Activated CD8-positive, alpha-beta memory T cell treated with anti-CD3 and anti-CD28 coated beads for 36 hours (primary cell): ENCODE data around the gene PCED1B. TPM values are rescaled to one million over a fixed set of nuclear protein-coding genes. Genes with fewer than 3 reads are reported as not detected.

Experiments
- CTCF ChIA-PET: fragments of 350-600 bp; sonication (Branson Sonifier 250); formaldehyde crosslinking; loops from one replicate; lab custom pipeline; 2021; ENCODE audit warnings: antibody characterized with exemption; lab: Charles Lee
- POLR2A ChIA-PET: fragments of 350-600 bp; sonication (Branson Sonifier 250); formaldehyde crosslinking; loops from one replicate; lab custom pipeline; 2021; ENCODE audit warnings: antibody characterized with exemption; lab: Charles Lee
- total RNA-seq, 2 experiments: library from RNA; stranded (reverse); gene quantifications; one replicate each; pipeline ENCODE4 v1.2.3, GENCODE V29; 2021

PCED1B gene
- total RNA-seq, 2 experiments from 2014 or later, result 79.8 to 86.5 TPM

DNA sequence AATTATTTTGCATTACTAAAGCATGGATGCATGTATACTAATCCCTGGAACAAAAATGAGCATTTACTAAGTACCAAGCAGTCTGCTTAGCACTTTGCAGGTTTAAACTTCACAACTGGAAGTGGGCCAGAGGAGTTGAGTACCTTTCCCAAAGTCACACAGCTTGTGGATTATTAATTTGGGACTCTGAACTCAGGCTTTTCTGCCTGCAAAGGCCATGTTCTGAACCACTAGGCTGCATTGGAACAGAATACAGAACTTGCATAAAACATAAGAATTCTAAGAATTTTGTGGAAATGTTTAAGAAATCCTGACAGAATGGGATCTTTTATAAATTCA, 133.2 kb downstream of the PCED1B start:
- CTCF ChIA-PET, result interaction anchor here (0.9 to 1.0 kb wide), 4 partner anchors 24 to 184 kb away, joined by 3 read pairs; partner anchors contain the start of genes AMIGO2 and PCED1B
- POLR2A ChIA-PET, result interaction anchor here (0.9 to 1.4 kb wide), 5 partner anchors 13 to 943 kb away, joined by 3 to 17 read pairs (median 4); partner anchors contain the start of genes AMIGO2, PCED1B and SLC38A1

DNA sequence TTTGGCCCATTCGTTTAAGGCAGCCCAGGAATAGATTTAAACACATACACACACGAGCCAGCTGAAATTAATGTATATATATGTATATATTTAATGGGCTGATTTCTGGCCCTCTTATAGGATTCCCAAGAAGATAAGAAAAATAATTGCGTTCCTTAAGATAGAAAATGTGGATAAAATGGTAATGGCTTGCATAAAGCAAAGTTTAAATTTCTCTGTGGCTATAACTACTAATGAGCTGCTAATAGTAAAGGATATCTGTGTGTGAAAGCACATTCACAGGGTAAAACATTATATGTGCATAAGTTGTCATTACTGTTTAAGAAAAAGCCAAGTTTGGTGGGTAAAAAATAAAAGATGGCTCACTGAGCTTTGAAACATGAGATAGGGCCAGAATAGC, 134.0 kb downstream of the PCED1B start:
- CTCF ChIA-PET, result no interaction called here
- POLR2A ChIA-PET, result interaction anchor here (0.9 to 3.9 kb wide), 3 partner anchors 134 to 947 kb away, joined by 3 to 21 read pairs (median 6); partner anchors contain the start of genes AMIGO2 and PCED1B

DNA sequence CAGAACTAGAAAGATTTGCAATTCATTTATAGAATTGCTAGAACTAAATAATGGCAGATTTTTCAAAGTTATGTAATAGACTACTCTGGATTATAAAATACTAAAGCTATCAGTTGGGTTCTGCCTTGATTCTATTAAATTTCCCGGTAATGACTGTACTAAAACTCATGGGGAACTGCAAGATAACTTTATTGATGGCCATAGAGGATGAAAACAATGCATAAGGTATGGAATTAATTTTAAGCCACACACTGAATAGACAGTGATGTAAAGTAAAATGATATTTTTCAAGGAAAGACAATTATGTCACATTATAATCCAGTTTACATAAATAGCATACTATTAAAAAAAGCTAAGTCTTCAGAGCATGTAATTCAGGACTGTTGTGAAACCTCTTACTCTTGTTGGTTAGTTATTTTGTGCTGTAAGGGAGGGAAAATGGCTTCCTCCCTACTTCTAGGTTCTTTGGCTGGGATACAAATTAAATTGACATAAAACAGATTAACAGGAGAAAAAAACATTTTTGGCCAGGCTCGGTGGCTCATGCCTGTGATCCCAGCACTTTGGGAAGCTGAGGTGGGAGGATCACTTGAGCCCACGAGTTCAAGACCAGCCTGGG, 134.7 kb downstream of the PCED1B start:
- ChIA-PET CTCF (no interaction called here), POLR2A (interaction anchor here (0.6 to 3.9 kb wide), 4 partner anchors 13 to 947 kb away, joined by 3 to 21 read pairs (median 4); partner anchors contain the start of genes AMIGO2 and PCED1B)

DNA sequence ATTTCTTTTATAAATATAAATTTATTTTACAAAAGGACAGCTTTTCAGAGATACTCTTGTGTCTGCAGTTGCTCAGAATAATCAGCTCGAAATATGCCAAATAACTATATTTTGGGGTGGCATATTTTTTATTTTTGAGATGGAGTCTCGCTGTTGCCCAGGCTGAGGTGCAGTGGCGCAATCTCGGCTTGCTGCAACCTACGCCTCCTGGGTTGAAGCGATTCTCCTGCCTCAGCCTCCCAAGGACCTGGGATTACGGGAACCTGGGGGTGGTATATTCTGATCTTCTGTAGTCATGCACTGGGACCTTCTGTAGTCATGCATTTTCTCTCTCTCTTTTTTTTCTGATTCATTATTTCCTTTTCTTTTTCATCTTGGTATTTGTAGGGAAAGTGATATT, 135.3 kb downstream of the PCED1B start:
- ChIA-PET POLR2A (interaction anchor here (0.7 to 4.0 kb wide), 6 partner anchors 136 to 997 kb away, joined by 3 to 25 read pairs (median 8); partner anchors contain the start of genes AMIGO2 and PCED1B), CTCF (no interaction called here)

DNA sequence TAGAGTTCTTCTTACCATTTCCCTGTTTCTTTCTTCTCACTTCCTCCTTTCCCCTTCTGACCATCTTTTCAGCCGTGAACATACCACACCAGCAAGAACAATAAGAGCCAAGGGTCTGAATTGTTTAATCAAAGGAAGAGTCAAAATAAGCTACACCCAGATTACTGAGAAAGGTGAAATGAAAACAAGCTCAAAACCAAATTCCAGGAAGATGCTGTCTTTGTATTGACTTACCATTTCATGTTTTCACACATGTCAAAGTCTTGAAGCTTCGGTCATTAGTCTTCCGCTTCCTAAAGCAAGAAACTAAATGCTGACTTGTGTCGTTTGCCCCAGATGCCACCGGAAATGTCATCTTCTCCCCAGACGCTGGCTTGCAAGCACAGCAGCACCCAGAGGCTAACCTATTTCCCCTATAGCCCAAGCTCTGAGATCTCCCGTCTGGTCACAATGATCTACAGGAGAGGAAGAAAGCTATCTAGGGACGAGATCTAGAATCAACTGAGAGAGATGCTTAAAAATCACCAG, 136.8 kb downstream of the PCED1B start:
- ChIA-PET CTCF (interaction anchor here (1.1 to 1.6 kb wide), 3 partner anchors 131 to 180 kb away, joined by 3 to 5 read pairs (median 5); no protein-coding TSS in a partner anchor), POLR2A (interaction anchor here (0.5 to 4.0 kb wide), 18 partner anchors 8 to 999 kb away, joined by 3 to 25 read pairs (median 4); partner anchors contain the start of genes AMIGO2, PCED1B and SLC38A1)

DNA sequence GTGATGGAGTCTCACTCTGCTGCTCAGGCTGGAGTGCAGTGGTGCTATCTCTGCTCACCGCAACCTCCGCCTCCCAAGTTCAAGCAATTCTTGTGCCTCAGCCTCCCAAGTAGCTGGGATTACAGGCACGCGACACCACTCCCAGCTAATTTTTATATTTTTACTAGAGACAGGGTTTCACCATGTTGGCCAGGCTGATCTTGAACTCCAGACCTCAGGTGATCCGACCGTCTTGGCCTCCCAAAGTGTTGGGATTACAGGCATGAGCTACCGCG, 138.1 kb downstream of the PCED1B start:
- ChIA-PET CTCF (interaction anchor here (0.8 to 2.0 kb wide), 4 partner anchors 11 to 180 kb away, joined by 3 to 8 read pairs (median 6); no protein-coding TSS in a partner anchor), POLR2A (interaction anchor here (1.2 to 4.0 kb wide), 8 partner anchors 8 to 949 kb away, joined by 3 to 25 read pairs (median 7); partner anchors contain the start of genes AMIGO2, PCED1B and SLC38A1)

DNA sequence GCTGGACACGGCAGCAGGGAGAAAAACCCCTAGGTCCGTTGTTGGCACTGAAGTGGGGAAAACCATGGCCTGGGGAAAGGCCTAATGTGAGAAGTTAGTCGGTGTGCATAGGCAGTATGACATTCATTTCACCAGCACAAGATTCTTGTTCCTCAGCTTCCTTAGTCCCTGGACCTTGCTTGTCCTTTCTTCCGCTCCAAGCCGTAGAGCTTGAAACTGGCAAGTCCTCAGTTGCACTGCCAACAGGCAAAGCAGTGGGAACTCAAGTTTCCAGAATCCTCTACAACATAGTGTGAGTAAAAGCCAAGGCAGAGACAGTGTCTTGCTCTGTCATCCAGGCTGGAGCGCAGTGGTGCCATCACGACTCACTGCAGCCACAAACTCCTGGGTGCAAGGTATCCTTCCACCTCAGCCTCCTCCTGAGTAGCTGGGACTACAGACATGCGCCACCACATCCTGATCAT, 138.8 kb downstream of the PCED1B start:
- ChIA-PET CTCF (interaction anchor here (0.7 to 2.0 kb wide), 5 partner anchors 11 to 197 kb away, joined by 3 to 8 read pairs (median 4); no protein-coding TSS in a partner anchor), POLR2A (interaction anchor here (0.6 to 4.0 kb wide), 10 partner anchors 7 to 178 kb away, joined by 3 to 25 read pairs (median 6); partner anchors contain the start of genes AMIGO2 and PCED1B)

DNA sequence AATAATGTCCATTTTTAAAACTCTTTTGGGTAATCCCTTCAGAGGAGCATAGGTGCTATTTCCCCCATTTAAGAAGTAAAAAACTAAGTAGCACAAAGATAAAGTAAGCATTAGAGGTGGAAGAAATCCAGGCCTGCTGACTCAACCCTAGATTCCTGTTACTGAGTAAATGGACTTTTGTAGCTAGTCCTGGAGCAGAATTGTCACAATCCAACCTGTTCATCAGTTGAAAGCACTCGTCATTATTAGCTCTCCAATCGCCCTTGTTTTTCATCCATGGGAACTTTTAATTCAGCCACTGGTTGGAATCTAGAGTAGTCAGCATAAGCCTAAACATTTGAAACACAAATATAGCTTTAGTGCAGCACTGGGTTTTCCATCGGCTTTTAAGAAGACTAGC, 139.8 kb downstream of the PCED1B start:
- CTCF ChIA-PET, result interaction anchor here (1.1 kb wide), 1 partner anchor 178 kb away, joined by 6 read pairs; no protein-coding TSS in a partner anchor
- POLR2A ChIA-PET, result interaction anchor here (0.9 to 2.9 kb wide), 9 partner anchors 10 to 950 kb away, joined by 3 to 25 read pairs (median 4); partner anchors contain the start of genes AMIGO2, PCED1B and SLC38A1

DNA sequence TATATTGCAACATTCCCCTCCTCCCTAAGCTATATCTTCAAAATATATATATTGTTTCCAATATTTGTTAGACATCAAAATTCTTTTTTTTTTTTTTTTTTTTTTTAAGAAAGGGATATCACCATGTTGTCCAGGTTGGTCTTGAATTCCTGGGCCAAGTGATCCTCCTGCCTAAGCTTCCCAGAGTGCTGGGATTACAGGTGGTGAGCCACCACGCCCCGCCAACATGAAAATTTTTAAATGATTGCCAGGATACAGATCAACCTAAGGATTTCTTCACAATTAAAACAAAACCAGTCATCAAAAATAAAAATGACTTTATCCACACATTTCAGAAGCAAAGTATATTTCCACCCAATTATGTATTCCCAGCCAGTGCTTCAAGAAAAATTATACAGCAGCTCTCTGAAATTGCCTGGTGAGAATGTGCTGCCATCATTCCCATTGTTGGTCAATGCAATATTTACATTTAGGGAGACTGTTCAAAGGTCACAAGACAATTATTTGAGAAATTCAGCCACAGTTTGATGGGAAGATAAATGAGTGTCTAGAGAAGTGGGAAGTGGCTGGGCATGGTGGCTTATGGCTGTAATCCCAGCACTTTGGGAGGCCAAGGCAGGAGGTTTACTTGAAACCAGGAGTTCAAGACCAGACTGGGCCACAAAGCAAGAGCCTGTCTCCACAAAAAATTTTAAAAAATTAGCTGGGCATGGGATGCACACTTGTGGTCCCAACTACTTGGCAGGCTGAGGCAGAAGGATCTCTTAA, 142.0 kb downstream of the PCED1B start:
- CTCF ChIA-PET, result interaction anchor here (0.6 to 0.7 kb wide), 3 partner anchors 19 to 611 kb away, joined by 4 to 5 read pairs (median 4); no protein-coding TSS in a partner anchor
- POLR2A ChIA-PET, result interaction anchor here (0.6 to 1.0 kb wide), 7 partner anchors 10 to 952 kb away, joined by 4 to 12 read pairs (median 5); no protein-coding TSS in a partner anchor

DNA sequence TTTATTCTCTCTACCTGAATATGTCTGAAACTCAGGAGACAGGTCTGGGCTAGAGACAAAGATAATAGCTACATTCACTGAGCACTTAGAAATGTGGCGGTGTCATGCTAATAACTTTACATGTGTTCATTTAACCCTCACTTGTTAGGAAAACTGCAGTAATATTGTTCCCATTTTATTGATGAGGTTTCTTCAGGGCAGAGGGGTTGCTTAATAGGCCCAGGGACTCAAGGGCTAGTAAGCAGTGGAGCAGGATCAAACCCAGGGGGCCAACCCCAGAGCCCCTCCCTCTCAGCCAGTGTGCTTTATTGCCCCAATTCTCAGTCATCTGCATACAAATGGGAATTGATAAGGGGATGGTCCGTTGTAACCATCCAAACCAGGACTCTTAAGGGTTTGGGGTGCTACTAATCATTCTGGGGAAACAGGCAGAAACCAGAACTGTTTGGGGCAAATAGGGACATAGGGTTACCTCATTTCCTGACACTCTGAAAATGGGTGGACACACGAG, 143.2 kb downstream of the PCED1B start:
- ChIA-PET CTCF (interaction anchor here (0.7 kb wide), 1 partner anchor 101 kb away, joined by 4 read pairs; no protein-coding TSS in a partner anchor), POLR2A (interaction anchor here (0.7 to 1.0 kb wide), 2 partner anchors 167 to 174 kb away, joined by 7 to 12 read pairs; no protein-coding TSS in a partner anchor)

DNA sequence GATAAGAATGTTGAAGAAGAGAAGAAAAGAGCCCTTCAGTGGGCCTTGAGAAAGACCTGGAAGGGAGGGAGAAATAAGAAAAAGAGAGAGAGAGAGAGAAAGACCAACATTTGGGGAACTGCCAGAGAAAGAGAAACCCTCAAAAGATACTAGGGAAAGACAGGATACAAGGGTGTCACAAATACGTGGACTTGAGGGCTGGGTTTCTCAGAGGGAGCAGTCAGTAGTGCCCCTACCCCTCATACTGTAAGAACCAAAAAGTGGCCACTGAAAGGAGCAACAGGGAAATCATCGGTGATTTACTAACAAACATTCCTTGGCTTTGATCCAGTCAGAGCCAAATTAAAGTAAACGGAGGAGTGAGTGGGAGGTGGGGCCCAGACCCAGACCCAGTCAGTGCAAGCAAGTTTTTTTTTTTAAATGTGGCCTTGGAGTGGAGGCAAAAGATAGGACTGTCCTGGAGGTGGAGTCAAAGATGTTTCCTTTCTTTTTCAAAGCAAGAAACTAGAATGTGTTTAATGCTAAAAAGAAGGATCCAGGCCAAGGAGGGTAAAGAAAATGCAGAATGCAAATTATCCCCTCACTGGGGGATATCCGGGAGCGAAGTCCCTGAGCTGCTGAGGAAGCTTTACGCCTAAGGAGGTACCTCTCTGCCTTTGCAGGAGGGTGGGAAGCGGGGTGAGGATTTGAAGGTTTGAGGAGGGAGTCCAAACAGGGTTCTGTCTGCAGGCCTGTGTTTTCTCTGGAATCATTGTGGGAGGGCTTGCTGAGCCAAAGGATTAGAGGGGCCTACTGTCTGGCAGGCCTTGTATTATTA, 143.8 kb downstream of the PCED1B start:
- ChIA-PET POLR2A (interaction anchor here (0.7 kb wide), 2 partner anchors 12 to 154 kb away, joined by 3 to 5 read pairs; no protein-coding TSS in a partner anchor), CTCF (no interaction called here)

DNA sequence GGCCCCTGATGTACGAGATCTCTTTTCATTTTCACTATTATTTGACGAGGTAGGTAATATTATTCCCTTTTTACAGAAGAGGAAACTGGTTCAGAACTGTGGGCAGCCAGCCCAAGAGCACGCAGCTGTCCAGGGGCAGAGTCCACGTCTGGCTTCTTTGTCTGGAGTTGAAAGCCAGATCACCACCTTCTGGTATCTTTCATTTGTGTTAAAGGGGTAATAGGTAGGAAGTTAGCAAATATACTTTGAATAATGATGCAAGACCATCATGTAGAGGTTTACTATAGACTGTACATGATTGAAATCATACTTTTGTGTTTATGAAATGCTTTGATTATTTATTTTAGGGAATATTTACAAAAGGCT, 144.4 kb downstream of the PCED1B start:
- ChIA-PET POLR2A (interaction anchor here (0.7 kb wide), 2 partner anchors 13 to 155 kb away, joined by 3 to 5 read pairs; no protein-coding TSS in a partner anchor), CTCF (no interaction called here)

DNA sequence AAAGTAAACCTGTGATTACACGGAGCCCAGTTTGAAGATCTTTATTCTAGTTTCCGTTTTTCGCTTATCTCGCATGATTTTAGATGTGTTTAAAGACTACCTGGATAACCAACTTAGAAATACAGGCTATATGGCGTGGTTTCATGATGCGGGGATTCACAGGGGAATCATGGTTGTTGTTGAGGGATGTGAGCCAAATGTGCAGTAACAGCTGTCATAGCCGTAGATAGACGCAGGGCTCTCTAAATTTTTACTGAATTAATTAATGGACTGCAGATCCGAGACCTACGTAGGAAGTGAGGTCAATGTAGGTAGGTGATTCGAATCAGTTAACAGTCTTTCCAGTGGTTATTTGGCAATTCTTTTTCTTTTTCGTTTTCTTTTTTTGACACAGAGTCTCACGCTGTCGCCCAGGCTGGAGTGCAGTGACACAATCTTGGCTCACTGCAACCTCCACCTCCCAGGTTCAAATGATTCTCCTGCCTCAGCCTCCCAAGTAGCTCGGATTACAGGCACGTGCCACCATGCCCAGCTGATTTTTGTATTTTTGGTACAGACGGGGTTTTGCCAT, 145.2 kb downstream of the PCED1B start:
- POLR2A ChIA-PET, result interaction anchor here (1.8 kb wide), 1 partner anchor 12 kb away, joined by 4 read pairs; no protein-coding TSS in a partner anchor

DNA sequence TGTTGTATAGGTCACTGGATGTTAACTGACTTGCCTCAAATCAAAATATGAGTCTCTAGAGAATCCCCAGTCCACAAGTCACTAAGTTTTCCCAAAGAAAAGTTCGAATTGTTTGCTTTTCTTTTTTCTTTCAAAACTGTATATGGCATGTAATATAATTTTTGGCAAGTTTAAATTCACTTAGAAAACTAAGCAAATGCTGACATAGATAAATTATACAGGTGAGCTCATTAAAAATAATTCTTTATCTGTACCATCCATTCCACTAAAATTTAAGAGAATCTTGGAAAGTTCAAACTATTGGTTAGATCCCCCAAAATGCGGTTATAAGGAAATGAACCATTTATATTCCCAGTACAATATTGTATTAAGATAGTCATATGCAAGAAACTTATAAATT, 145.9 kb downstream of the PCED1B start:
- POLR2A ChIA-PET, result interaction anchor here (1.8 kb wide), 1 partner anchor 13 kb away, joined by 4 read pairs; no protein-coding TSS in a partner anchor

More for the DNA sequence above, 145.2 kb downstream of the PCED1B start:
- CTCF ChIA-PET, result no interaction called here

DNA sequence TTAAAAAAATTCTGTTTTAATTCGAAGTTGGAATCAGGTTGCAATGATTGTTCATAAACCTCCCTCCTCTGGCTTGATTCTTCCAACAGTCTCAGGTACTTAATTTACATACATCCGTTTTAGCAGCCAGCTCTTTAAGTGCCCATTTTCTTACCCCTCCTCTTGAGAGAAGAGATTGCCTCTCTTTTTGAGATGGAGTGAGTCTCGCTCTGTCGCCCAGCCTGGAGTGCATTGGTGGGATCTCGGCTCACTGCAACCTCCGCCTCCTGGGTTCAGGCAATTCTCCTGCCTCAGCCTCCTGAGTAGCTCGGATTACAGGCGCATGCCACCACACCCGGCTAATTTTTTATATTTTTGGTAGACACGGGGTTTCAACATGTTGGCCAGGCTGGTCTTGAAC, 146.8 kb downstream of the PCED1B start:
- ChIA-PET POLR2A (interaction anchor here (1.8 kb wide), 1 partner anchor 14 kb away, joined by 4 read pairs; no protein-coding TSS in a partner anchor), CTCF (interaction anchor here (1.5 kb wide), 1 partner anchor 147 kb away, joined by 4 read pairs; the partner anchor contains the start of genes AMIGO2 and PCED1B)

More for the DNA sequence above, 145.9 kb downstream of the PCED1B start:
- CTCF ChIA-PET, result no interaction called here

DNA sequence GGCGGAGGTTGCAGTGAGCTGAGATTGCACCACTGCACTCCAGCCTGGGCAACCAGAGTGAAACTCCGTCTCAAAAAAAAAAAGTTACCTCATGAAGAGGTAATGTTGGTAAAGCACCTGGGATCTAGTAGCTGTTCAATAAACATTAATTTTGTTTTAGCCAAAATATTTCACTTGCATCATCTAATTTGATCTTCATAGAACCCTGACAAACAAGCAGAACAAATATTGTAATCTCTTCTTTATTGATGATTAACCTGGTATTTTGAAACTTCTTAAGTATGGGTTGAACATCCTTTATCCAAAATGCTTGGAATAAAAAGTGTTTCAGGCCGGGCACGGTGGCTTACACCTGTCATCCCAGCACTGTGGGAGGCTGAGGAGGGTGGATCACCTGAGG, 149.4 kb downstream of the PCED1B start:
- POLR2A ChIA-PET, result no interaction called here
- CTCF ChIA-PET, result interaction anchor here (0.7 kb wide), 1 partner anchor 22 kb away, joined by 4 read pairs; no protein-coding TSS in a partner anchor

DNA sequence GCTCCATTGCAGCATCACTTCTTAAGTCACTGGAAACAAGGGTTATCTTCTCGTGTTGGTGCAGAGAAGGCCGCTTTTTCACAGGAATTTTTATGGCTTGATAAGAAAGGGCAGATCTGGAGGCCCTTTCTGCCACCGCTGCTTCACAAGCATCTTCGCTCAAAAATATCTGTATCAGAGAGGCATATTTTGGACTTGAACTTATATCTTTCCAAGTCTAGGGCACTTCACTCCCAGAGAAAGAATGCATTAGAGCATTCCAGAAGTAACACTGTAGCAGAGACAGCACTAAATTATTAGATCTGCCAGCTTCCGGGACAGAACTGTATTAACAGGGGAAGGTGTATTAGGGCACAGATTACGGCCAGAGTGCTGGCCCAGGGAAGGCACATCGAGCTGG, 152.0 kb downstream of the PCED1B start:
- ChIA-PET POLR2A (no interaction called here), CTCF (interaction anchor here (0.7 kb wide), 1 partner anchor 87 kb away, joined by 3 read pairs; no protein-coding TSS in a partner anchor)
